ENCODE measurements around the gene KCNAB1. TPM values are rescaled to one million over a fixed set of nuclear protein-coding genes. Genes with fewer than 3 reads are reported as not detected.

The KCNAB1 gene
- total and polyA plus RNA-seq, 2 donors (not counting 3 experiments of a cell fraction or from before 2014, with no cell fraction given) = 0.21 TPM; not detected in 1

DNA sequence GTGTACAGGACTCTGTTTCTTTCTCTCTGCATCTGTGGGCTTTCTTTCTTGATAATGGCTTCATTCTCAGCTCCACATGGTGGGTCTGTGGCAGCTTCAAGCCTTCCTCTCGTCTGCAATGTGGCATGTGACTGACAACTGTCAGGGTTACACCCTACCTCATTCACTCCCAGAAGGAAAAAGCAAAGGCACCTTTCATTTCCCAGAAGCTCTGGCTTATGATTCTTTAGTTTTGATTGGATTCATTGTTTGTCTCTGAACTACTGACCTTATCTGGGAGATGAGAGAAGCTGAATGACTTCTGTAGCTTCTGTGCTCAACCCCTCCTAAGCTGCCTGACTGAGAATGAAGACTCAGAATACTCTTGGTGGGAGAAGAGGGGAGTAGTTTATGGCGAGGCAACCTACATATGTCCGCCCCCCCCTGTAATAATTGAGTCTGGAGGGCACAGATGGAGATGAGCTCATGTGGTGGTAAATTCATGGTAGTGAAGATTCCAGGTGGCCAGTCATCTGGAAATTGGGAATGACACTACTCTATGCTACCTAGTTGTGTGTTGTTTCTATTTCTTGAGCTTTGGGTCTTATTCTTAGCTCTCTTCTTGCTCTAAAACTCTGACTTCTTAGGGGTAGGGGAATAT, 38.4 kb downstream of the KCNAB1 start:
- dilution Hi-C loops (cut with MboI; ENCODE audit: extremely low pct_ligation_motif_present, low sequenced_read_pairs) = loop anchor here (25.0 kb wide), 1 partner anchor 354 kb away; no protein-coding TSS in a partner anchor
- Histone ChIP-seq H3K4me3 (replicated peaks in 1 of 3; ENCODE audit: insufficient read depth in 1 of 3, low read depth in 1 of 3, low read length in 3 of 3) (no peak overlapping the region), H3K9me1 (replicated peaks; ENCODE audit: control insufficient read depth, extremely low read depth, insufficient read depth, low read length) (no peaks in the 10 kb centered on the region), H3K27ac (ENCODE audit: insufficient read depth, low read depth, low read length) (no peak overlapping the region), H3K9ac (replicated peaks; ENCODE audit: extremely low read depth, insufficient read depth, low read length) (no peak overlapping the region), H2AFZ (ENCODE audit: low read depth, low read length) (no peak overlapping the region), H4K20me1 (replicated peaks; ENCODE audit: control insufficient read depth, extremely low read depth, insufficient read depth, low read length) (no peaks in the 10 kb centered on the region), H3K36me3 (ENCODE audit: control insufficient read depth in 2 of 2, extremely low read depth in 1 of 2, insufficient read depth in 2 of 2, low read length in 2 of 2) (no peaks in the 10 kb centered on the region), H3K27me3 (ENCODE audit: control insufficient read depth in 2 of 2, insufficient read depth in 2 of 2, low read length in 2 of 2) (no peaks in the 10 kb centered on the region), H3K9me3 (replicated peaks; ENCODE audit: control insufficient read depth, insufficient read depth, low read length) (no peaks in the 10 kb centered on the region), H3K4me2 (ENCODE audit: insufficient read depth, low read length) (no peak overlapping the region), H3K4me1 (ENCODE audit: control insufficient read depth, extremely low read depth, insufficient read depth, low read length) (peaks cover 7% of the 10 kb centered on the region), H3K79me2 (ENCODE audit: control insufficient read depth, insufficient read depth, low read length) (no peaks in the 10 kb centered on the region)
- FAIRE-seq (no peak), DNase-seq (ENCODE audit: low read depth, low spot score) (no peak)
- POLR2A ChIA-PET = interaction anchor here (1.1 kb wide), 1 partner anchor 930 kb away, joined by 4 read pairs; no protein-coding TSS in a partner anchor
- no TSS peak for BruUV-seq (replicated peaks)
- CTCF ChIA-PET = interaction anchor here (1.0 to 4.0 kb wide), 5 partner anchors 8 to 936 kb away, joined by 3 to 39 read pairs (median 3); no protein-coding TSS in a partner anchor
- TF ChIP-seq POLR2AphosphoS5 (IDR thresholded peaks at IDR 0.05; ENCODE audit: insufficient read depth, low read depth, low read length) (no peak), POLR2A (IDR thresholded peaks at IDR 0.05; ENCODE audit: low read depth, low read length) (no peak), FOS (IDR thresholded peaks at IDR 0.05; ENCODE audit: borderline replicate concordance, insufficient read depth, low read length) (no peak), JUN (IDR thresholded peaks at IDR 0.05; ENCODE audit: borderline replicate concordance, insufficient read depth, insufficient read length, low read depth) (no peak), GATA2 (IDR thresholded peaks at IDR 0.05; ENCODE audit: insufficient read depth, insufficient read length, low read depth, low read length) (no peak), EZH2 (IDR thresholded peaks at IDR 0.05; ENCODE audit: borderline replicate concordance, low read depth, low read length, severe bottlenecking) (no peak), MYC (IDR thresholded peaks at IDR 0.05; ENCODE audit: low read depth, low read length) (no peak)
- TF ChIP-seq, protein P1, sequence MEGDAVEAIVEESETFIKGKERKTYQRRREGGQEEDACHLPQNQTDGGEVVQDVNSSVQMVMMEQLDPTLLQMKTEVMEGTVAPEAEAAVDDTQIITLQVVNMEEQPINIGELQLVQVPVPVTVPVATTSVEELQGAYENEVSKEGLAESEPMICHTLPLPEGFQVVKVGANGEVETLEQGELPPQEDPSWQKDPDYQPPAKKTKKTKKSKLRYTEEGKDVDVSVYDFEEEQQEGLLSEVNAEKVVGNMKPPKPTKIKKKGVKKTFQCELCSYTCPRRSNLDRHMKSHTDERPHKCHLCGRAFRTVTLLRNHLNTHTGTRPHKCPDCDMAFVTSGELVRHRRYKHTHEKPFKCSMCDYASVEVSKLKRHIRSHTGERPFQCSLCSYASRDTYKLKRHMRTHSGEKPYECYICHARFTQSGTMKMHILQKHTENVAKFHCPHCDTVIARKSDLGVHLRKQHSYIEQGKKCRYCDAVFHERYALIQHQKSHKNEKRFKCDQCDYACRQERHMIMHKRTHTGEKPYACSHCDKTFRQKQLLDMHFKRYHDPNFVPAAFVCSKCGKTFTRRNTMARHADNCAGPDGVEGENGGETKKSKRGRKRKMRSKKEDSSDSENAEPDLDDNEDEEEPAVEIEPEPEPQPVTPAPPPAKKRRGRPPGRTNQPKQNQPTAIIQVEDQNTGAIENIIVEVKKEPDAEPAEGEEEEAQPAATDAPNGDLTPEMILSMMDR (IDR thresholded peaks at IDR 0.05; ENCODE audit: extremely low read depth in 1 of 2, insufficient read depth in 1 of 2, low read depth in 1 of 2, low read length in 2 of 2) = no peak
- TF ChIP-seq, protein P2, sequence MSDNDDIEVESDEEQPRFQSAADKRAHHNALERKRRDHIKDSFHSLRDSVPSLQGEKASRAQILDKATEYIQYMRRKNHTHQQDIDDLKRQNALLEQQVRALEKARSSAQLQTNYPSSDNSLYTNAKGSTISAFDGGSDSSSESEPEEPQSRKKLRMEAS (IDR thresholded peaks at IDR 0.05; ENCODE audit: insufficient read depth, insufficient read length) = no peak
- intact Hi-C loops (cut with micrococcal nuclease) = loop anchor here (10.0 kb wide), 1 partner anchor 666 kb away; the partner anchor contains the start of gene LEKR1

All from endothelial cell of umbilical vein (primary cell).